ENCODE data around the gene APRT.

GRCh38 chr16:88850531-88851199 is 38.9 kb upstream of the APRT start:
- TF ChIP-seq MXI1 (IDR thresholded peaks at IDR 0.05; ENCODE audit: borderline replicate concordance, low read depth, low read length) (no peak), POLR2A (IDR thresholded peaks at IDR 0.05; ENCODE audit: low read depth, low read length) (no peak), MAFK (IDR thresholded peaks at IDR 0.05; ENCODE audit: low read depth, low read length) (no peak), RAD21 (IDR thresholded peaks at IDR 0.05; ENCODE audit: low read length) (no peak), RFX5 (IDR thresholded peaks at IDR 0.05; ENCODE audit: low read depth, low read length) (no peak)
- TF ChIP-seq, protein P1, sequence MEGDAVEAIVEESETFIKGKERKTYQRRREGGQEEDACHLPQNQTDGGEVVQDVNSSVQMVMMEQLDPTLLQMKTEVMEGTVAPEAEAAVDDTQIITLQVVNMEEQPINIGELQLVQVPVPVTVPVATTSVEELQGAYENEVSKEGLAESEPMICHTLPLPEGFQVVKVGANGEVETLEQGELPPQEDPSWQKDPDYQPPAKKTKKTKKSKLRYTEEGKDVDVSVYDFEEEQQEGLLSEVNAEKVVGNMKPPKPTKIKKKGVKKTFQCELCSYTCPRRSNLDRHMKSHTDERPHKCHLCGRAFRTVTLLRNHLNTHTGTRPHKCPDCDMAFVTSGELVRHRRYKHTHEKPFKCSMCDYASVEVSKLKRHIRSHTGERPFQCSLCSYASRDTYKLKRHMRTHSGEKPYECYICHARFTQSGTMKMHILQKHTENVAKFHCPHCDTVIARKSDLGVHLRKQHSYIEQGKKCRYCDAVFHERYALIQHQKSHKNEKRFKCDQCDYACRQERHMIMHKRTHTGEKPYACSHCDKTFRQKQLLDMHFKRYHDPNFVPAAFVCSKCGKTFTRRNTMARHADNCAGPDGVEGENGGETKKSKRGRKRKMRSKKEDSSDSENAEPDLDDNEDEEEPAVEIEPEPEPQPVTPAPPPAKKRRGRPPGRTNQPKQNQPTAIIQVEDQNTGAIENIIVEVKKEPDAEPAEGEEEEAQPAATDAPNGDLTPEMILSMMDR (conservative IDR thresholded peaks at IDR 0.05; ENCODE audit: low read depth, low read length): no peak

Measured in IMR-90 (cell line).